CD4-positive, alpha-beta memory T cell (primary cell): ENCODE measurements around the gene MBNL1. TPM values are rescaled to one million over a fixed set of nuclear protein-coding genes. Genes with fewer than 3 reads are reported as not detected.
A peak's percentile ranks its signal among the peaks of the same experiment; 100 is the strongest.

Experiments used
- CTCF ChIA-PET: fragments of 350-600 bp; sonication (Branson Sonifier 250); formaldehyde crosslinking; loops from one replicate; lab custom pipeline; 2021; ENCODE audit warnings: inconsistent platforms; ENCODE audit not compliant: partially characterized antibody; lab: Charles Lee
- POLR2A ChIA-PET: fragments of 350-600 bp; sonication (Branson Sonifier 250); formaldehyde crosslinking; loops from one replicate; lab custom pipeline; 2021; ENCODE audit not compliant: partially characterized antibody; lab: Charles Lee
- DNase-seq, 5 donors: peaks; one replicate each; pipeline versions ENCODE4 v3.0.0 to v3.0.0-alpha.2; 2020 to 2022; ENCODE audit warnings: mixed read lengths in 1 of 5
- H3K27ac ChIP-seq: one replicate; pipeline ENCODE4 v1.7.0; 2013; ENCODE audit warnings: low read depth, low read length
- H3K27me3 ChIP-seq: 2 replicates; pipeline ENCODE4 v1.7.0; 2013; ENCODE audit warnings: mild to moderate bottlenecking, low read length, moderate library complexity; ENCODE audit not compliant: insufficient read depth
- H3K36me3 ChIP-seq: 2 replicates; pipeline ENCODE4 v1.7.0; 2013; ENCODE audit warnings: mild to moderate bottlenecking, low read length, moderate library complexity; ENCODE audit not compliant: insufficient read depth
- H3K4me1 ChIP-seq: 2 replicates; pipeline ENCODE4 v1.7.0; 2013; ENCODE audit warnings: mild to moderate bottlenecking, low read length, moderate library complexity; ENCODE audit not compliant: insufficient read depth
- H3K4me3 ChIP-seq, 2 donors: one replicate each; pipeline ENCODE4 v1.7.0; 2013; ENCODE audit warnings: low read length in 2 of 2, mild to moderate bottlenecking in 1 of 2
- H3K9me3 ChIP-seq, 2 donors: one replicate each; pipeline ENCODE4 v1.7.0; 2013; ENCODE audit warnings: low read length in 2 of 2, control low read depth in 1 of 2; ENCODE audit not compliant: control insufficient read depth in 1 of 2
- H3K27ac Mint-ChIP-seq, 7 donors: one replicate each; pipeline ENCODE4 v1.8.0; 2020 to 2021; ENCODE audit warnings: mixed read lengths in 7 of 7, mild to moderate bottlenecking in 6 of 7, inconsistent platforms in 3 of 7, moderate library complexity in 3 of 7
- H3K27me3 Mint-ChIP-seq, 2 donors: one replicate each; pipeline ENCODE4 v1.8.0; 2020 to 2021; ENCODE audit warnings: mixed read lengths in 2 of 2
- H3K36me3 Mint-ChIP-seq, 2 donors: one replicate each; pipeline ENCODE4 v1.8.0; 2020 to 2021; ENCODE audit warnings: mixed read lengths in 2 of 2, inconsistent platforms in 1 of 2, mild to moderate bottlenecking in 1 of 2
- H3K4me1 Mint-ChIP-seq, 4 donors: one replicate each; pipeline ENCODE4 v1.8.0; 2020 to 2021; ENCODE audit warnings: mixed read lengths in 4 of 4, mild to moderate bottlenecking in 1 of 4
- H3K4me3 Mint-ChIP-seq, 8 donors: one replicate each; pipeline ENCODE4 v1.8.0; 2020 to 2021; ENCODE audit warnings: mixed read lengths in 8 of 8, mild to moderate bottlenecking in 7 of 8, moderate library complexity in 6 of 8, inconsistent platforms in 3 of 8
- H3K9me3 Mint-ChIP-seq, 8 donors: one replicate each; pipeline ENCODE4 v1.8.0; 2020 to 2021; ENCODE audit warnings: mixed read lengths in 8 of 8, mild to moderate bottlenecking in 5 of 8, inconsistent platforms in 3 of 8, moderate library complexity in 1 of 8
- intact Hi-C: fragments of 100-400 bp; cut with micrococcal nuclease; formaldehyde crosslinking; loops from one replicate; pipeline ENCODE4 v1.15.1; 2023
- polyA plus RNA-seq, 2 donors: library from polyadenylated mRNA; unstranded; fragments of 300-500 nt; fragmentation: Illumina TruSeq; gene quantifications; one replicate each; pipeline ENCODE4 v1.2.3, GENCODE V29; 2021
- total RNA-seq, 2 experiments: library from RNA; stranded (reverse); gene quantifications; one replicate each; pipeline ENCODE4 v1.2.3, GENCODE V29; 2021

Gene MBNL1
- total and polyA plus RNA-seq, 4 experiments from 2014 or later = 289 to 430 (median 361) TPM

DNA sequence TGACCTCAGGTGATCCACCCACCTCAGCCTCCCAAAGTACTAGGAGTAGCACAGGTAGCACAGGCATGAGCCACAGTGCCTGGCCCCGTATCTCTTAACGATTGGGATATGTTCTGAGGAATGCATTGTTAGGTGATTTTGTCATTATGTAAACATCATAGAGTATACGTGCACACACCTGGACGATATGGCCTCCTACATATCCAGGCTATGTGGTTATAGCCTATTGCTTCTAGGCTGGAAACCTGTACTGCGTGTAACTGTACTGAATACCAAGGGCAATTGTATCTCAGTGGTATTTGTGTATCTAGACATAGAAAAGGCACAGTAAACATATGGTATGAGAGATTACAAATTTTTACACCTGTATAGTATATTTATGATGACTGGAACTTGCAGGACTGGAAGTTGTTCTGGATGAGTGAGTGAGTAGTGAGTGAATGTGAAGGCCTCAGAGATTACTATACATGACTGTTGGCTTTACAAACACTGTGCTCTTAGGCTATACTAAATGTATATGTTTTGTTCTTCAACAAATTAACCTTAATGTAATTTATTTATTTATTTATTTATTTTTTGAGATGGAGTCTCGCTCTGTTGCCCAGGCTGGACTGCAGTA lies 120.7 kb downstream of the MBNL1 start:
- Mint-ChIP-seq H3K4me3 (no peak overlapping the region), H3K9me3 (no peaks in the 10 kb centered on the region), H3K36me3 (peaks cover 28 to 55% of the 10 kb centered on the region in 2 donors), H3K27me3 (no peaks in the 10 kb centered on the region), H3K27ac (peak overlapping the region in 4 of 7 donors; percentile 9 to 63 (median 47)), H3K4me1 (peaks cover 45 to 90% (median 64%) of the 10 kb centered on the region in 4 donors)
- no peak overlapping the region for H3K27ac ChIP-seq
- no peaks in the 10 kb centered on the region for H3K9me3 ChIP-seq
- no peak overlapping the region for H3K4me3 ChIP-seq
- peaks cover 81% of the 10 kb centered on the region for H3K4me1 ChIP-seq
- intact Hi-C loops = no loop called here
- CTCF ChIA-PET = no interaction called here
- H3K36me3 ChIP-seq = peaks cover 7% of the 10 kb centered on the region
- no peaks in the 10 kb centered on the region for H3K27me3 ChIP-seq
- DNase-seq = no peak
- POLR2A ChIA-PET = interaction anchor here (1.9 kb wide), 1 partner anchor 10 kb away, joined by 6 read pairs; no protein-coding TSS in a partner anchor

DNA sequence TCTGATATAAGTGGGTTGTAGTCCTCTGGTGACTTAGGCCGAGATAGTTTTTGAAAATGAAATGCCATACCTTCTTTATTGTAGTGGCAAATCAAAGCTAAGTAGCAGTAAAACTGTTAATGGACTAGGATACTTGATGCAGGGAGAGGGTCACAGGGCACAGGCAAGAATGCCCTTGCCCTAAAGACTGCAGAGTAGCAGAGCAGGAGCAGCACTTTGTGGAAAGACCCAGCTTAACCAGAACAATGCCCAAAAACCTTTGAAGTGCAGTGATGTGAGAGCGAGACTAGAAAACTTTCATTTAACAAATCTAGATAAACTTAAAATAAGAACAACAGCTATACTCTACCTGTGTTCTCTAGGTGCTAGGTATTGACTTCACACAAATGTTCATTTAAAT lies 121.9 kb downstream of the MBNL1 start:
- H3K4me1 Mint-ChIP-seq = peaks cover 43 to 87% (median 64%) of the 10 kb centered on the region in 4 donors
- no peaks in the 10 kb centered on the region for H3K9me3 ChIP-seq
- H3K36me3 ChIP-seq = peaks cover 14% of the 10 kb centered on the region
- intact Hi-C loops = loop anchor here (2.0 kb wide), 1 partner anchor 14 kb away; no protein-coding TSS in a partner anchor
- H3K36me3 Mint-ChIP-seq = peaks cover 35 to 61% of the 10 kb centered on the region in 2 donors
- H3K27me3 ChIP-seq = no peaks in the 10 kb centered on the region
- ChIA-PET POLR2A (interaction anchor here (0.6 to 1.3 kb wide), 3 partner anchors 8 to 10 kb away, joined by 3 to 4 read pairs (median 3); no protein-coding TSS in a partner anchor), CTCF (no interaction called here)
- H3K4me3 Mint-ChIP-seq = peak overlapping the region in 1 of 8 donors; percentile 35
- peaks cover 71% of the 10 kb centered on the region for H3K4me1 ChIP-seq
- DNase-seq = no peak
- no peaks in the 10 kb centered on the region for H3K27me3 Mint-ChIP-seq
- no peak overlapping the region for H3K4me3 ChIP-seq
- no peak overlapping the region for H3K27ac ChIP-seq
- peak overlapping the region; percentile 0 to 83 (median 58) for H3K27ac Mint-ChIP-seq
- H3K9me3 Mint-ChIP-seq = peaks cover 0 to 2% (median 0%) of the 10 kb centered on the region in 8 donors

DNA sequence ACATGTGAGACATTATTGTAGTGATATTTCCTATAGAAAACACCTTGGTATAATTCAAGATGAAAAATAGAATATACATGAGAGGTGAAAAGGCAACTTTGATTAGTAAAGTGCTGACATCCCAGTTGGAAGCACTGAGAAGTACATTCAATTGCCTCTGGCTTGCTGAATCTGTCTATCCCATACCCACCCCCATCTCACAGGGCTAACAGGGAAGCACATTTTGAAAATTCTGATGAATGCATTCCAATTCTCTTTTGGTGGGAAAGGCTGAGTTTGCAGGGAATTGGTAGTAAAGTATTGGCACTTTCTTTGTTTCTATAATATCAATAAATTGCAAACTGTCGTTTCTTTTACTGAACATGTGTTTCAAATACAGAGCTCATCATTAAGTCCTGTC lies 122.9 kb downstream of the MBNL1 start:
- intact Hi-C loops = loop anchor here (2.0 kb wide), 1 partner anchor 15 kb away; no protein-coding TSS in a partner anchor

DNA sequence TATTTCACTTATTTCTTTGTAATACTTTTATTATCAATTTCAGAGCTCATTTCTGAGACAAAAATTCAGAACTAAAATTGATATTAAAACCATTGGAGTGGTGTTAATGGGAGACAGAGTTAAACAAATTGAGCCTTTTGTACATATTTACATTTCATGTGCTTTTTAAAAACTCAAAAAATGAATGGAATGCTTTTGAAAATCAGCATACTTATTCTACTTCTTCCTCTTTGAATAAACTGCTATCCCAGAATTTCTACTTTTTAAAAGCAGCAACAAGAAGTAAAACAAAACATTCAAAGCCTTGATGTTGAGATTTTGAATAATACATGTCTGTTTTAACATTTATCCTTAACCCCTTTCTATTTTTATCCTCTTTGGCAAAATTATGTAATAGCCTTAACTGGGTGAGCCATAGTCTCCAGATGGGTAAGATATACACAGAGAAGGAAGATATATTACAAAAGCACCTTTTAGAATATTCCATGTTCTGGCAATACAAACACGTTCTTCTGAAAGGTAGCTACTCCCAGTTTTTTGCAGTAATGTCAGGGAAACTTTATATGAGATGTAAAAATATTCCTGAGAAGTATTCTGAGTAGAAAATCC lies 123.6 kb downstream of the MBNL1 start:
- DNase-seq = no peak
- CTCF ChIA-PET = interaction anchor here (2.3 kb wide), 1 partner anchor 10 kb away, joined by 7 read pairs; no protein-coding TSS in a partner anchor
- H3K36me3 Mint-ChIP-seq = peaks cover 48 to 75% of the 10 kb centered on the region in 2 donors
- H3K4me1 Mint-ChIP-seq = peaks cover 43 to 82% (median 59%) of the 10 kb centered on the region in 4 donors
- Histone ChIP-seq H3K4me1 (peaks cover 60% of the 10 kb centered on the region), H3K27me3 (no peaks in the 10 kb centered on the region), H3K36me3 (peaks cover 24% of the 10 kb centered on the region), H3K4me3 (no peak overlapping the region), H3K9me3 (no peaks in the 10 kb centered on the region), H3K27ac (no peak overlapping the region)
- peaks cover 0 to 2% (median 0%) of the 10 kb centered on the region in 8 donors for H3K9me3 Mint-ChIP-seq
- POLR2A ChIA-PET = interaction anchor here (0.8 to 1.7 kb wide), 3 partner anchors 9 to 122 kb away, joined by 3 to 5 read pairs (median 3); no protein-coding TSS in a partner anchor
- H3K4me3 Mint-ChIP-seq = peak overlapping the region in 1 of 8 donors; percentile 17
- no peaks in the 10 kb centered on the region for H3K27me3 Mint-ChIP-seq
- intact Hi-C loops = no loop called here
- peak overlapping the region in 5 of 7 donors; percentile 11 to 75 (median 63) for H3K27ac Mint-ChIP-seq

More for the DNA sequence above, 122.9 kb downstream of the MBNL1 start:
- CTCF ChIA-PET = interaction anchor here (2.3 kb wide), 1 partner anchor 10 kb away, joined by 7 read pairs; no protein-coding TSS in a partner anchor
- peaks cover 66% of the 10 kb centered on the region for H3K4me1 ChIP-seq
- H3K27me3 ChIP-seq = no peaks in the 10 kb centered on the region
- no peak overlapping the region for H3K4me3 ChIP-seq
- POLR2A ChIA-PET = interaction anchor here (0.8 to 1.3 kb wide), 4 partner anchors 10 to 68 kb away, joined by 3 to 4 read pairs (median 3); no protein-coding TSS in a partner anchor
- H3K4me3 Mint-ChIP-seq = peak overlapping the region in 2 of 8 donors; percentile 13 to 30
- peaks cover 21% of the 10 kb centered on the region for H3K36me3 ChIP-seq
- no peak for DNase-seq
- H3K27ac Mint-ChIP-seq = peak overlapping the region in 6 of 7 donors; percentile 27 to 73 (median 54)
- no peaks in the 10 kb centered on the region for H3K27me3 Mint-ChIP-seq
- H3K36me3 Mint-ChIP-seq = peaks cover 41 to 70% of the 10 kb centered on the region in 2 donors
- H3K9me3 Mint-ChIP-seq = peaks cover 0 to 2% (median 0%) of the 10 kb centered on the region in 8 donors
- peaks cover 41 to 85% (median 62%) of the 10 kb centered on the region in 4 donors for H3K4me1 Mint-ChIP-seq
- H3K9me3 ChIP-seq = no peaks in the 10 kb centered on the region
- no peak overlapping the region for H3K27ac ChIP-seq

DNA sequence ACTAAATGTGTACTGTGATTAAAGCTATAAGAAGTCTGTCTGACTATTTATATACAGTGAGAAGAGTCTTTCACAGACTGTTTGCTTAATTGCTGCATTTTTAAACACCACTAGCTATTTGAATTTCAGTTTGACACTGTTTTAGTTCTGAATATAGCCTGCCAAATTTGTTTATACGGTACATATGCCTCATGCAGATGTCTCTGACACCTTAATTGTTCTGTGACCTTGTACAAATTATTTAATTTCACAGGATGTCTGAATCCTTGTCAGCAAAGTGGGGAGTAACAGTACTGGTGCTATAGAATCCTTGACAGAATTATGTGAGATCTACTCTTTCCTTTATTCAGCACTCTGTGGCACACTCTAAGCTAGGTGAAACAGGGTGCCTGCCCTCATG lies 125.5 kb downstream of the MBNL1 start:
- DNase-seq = no peak
- intact Hi-C loops = loop anchor here (1.0 kb wide), 1 partner anchor 11 kb away; no protein-coding TSS in a partner anchor
- H3K27ac ChIP-seq = no peak overlapping the region
- Mint-ChIP-seq H3K4me3 (peak overlapping the region in 1 of 8 donors; percentile 35), H3K4me1 (peaks cover 44 to 77% (median 56%) of the 10 kb centered on the region in 4 donors), H3K27me3 (no peaks in the 10 kb centered on the region), H3K27ac (peak overlapping the region in 3 of 7 donors; percentile 9 to 70 (median 29)), H3K36me3 (peaks cover 52 to 73% of the 10 kb centered on the region in 2 donors), H3K9me3 (peaks cover 0 to 2% (median 0%) of the 10 kb centered on the region in 8 donors)
- H3K27me3 ChIP-seq = no peaks in the 10 kb centered on the region
- peaks cover 22% of the 10 kb centered on the region for H3K36me3 ChIP-seq
- ChIA-PET POLR2A (interaction anchor here (1.1 to 1.2 kb wide), 2 partner anchors 12 to 17 kb away, joined by 3 read pairs; no protein-coding TSS in a partner anchor), CTCF (interaction anchor here (1.0 kb wide), 1 partner anchor 19 kb away, joined by 3 read pairs; no protein-coding TSS in a partner anchor)
- peaks cover 66% of the 10 kb centered on the region for H3K4me1 ChIP-seq
- H3K9me3 ChIP-seq = no peaks in the 10 kb centered on the region
- H3K4me3 ChIP-seq = no peak overlapping the region

DNA sequence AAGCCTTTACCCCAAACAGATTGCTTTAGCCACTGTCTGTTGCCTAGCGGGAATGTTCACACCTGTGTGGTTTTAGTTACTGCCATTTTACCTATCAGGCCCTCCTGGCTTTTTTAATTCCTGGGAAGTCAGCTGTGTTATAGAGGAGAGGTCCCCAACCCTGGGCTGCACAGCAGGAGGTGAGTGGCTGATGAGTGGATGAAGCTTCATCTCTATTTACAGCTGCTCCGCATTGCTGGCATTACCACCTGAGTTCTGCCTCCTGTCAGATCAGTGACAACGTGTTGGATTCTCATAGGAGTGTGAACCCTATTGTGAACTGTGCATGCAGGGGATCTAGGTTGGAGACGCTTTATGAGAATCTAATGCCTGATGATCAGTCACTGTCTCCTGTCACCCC lies 127.0 kb downstream of the MBNL1 start:
- Mint-ChIP-seq H3K9me3 (peaks cover 0 to 2% (median 0%) of the 10 kb centered on the region in 8 donors), H3K4me1 (peaks cover 40 to 80% (median 59%) of the 10 kb centered on the region in 4 donors), H3K27me3 (no peaks in the 10 kb centered on the region), H3K4me3 (no peak overlapping the region), H3K27ac (peak overlapping the region in 3 of 7 donors; percentile 5 to 73 (median 70)), H3K36me3 (peaks cover 46 to 73% of the 10 kb centered on the region in 2 donors)
- Histone ChIP-seq H3K4me1 (peaks cover 70% of the 10 kb centered on the region), H3K4me3 (no peak overlapping the region), H3K27me3 (no peaks in the 10 kb centered on the region), H3K27ac (no peak overlapping the region), H3K9me3 (no peaks in the 10 kb centered on the region), H3K36me3 (peaks cover 20% of the 10 kb centered on the region)
- CTCF ChIA-PET = no interaction called here
- POLR2A ChIA-PET = interaction anchor here (1.1 kb wide), 1 partner anchor 8 kb away, joined by 3 read pairs; no protein-coding TSS in a partner anchor
- DNase-seq = no peak
- intact Hi-C loops = no loop called here
